NCI-H2029 (cell line): ENCODE data around the gene KPNA1.

Source experiments
- DNase-seq: peaks from one replicate; lab custom pipeline; 2025; lab: John Stamatoyannopoulos, UW

The KPNA1 gene

GRCh38 chr3:122415104-122415744 is 99.5 kb downstream of the KPNA1 start:
- DNase-seq, result no peak

- no peak for DNase-seq
Measured at GRCh38 chr3:122414391-122414790, 100.3 kb downstream of the KPNA1 start.

DNA sequence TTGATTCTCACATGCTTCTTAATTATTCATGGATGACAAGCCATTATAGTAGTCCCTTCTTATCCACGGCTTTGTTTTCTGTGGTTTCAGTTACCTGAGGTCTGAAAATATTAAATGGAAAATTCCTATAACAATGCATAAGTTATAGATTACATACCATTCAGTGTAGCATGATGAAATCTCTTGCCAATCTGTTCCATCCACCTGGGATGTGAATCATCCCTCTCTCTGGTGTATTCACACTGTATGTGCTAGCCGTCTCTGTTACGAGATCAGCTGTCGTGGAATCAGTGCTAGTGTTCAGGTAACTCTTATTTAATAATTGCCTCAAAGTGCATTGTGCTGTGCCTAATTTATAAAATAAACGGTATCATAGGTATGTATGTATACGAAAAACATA is 104.1 kb downstream of the KPNA1 start:
- no peak for DNase-seq

DNA sequence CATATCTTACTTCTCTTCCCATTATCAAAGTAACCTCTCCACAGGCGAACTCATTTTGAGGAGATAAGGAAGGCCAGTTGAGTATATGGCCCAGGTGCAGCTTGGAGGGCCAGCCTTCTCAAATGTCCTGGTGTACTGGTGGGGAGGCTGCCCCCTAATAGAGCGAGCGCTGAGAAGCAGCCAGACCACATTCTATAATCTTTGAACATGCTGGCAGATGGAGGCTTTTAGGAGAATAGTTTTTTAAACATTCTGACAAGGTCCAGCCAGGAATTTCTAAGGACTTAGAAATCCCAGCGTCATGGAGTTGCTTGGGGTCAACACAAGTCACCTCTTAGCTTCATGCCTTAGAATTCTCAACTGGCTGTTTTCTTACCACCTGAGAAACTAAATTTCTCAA is 104.6 kb downstream of the KPNA1 start:
- DNase-seq, result no peak

- no peak for DNase-seq
Measured at GRCh38 chr3:122409446-122409845, 105.3 kb downstream of the KPNA1 start.

- no peak for DNase-seq
Measured at GRCh38 chr3:122407946-122408345, 106.8 kb downstream of the KPNA1 start.

- DNase-seq, result no peak
Measured at GRCh38 chr3:122406198-122406597, 108.5 kb downstream of the KPNA1 start.

GRCh38 chr3:122405015-122405414 is 109.7 kb downstream of the KPNA1 start:
- no peak for DNase-seq

- no peak for DNase-seq
Measured at GRCh38 chr3:122403489-122403888, 111.2 kb downstream of the KPNA1 start.

DNA sequence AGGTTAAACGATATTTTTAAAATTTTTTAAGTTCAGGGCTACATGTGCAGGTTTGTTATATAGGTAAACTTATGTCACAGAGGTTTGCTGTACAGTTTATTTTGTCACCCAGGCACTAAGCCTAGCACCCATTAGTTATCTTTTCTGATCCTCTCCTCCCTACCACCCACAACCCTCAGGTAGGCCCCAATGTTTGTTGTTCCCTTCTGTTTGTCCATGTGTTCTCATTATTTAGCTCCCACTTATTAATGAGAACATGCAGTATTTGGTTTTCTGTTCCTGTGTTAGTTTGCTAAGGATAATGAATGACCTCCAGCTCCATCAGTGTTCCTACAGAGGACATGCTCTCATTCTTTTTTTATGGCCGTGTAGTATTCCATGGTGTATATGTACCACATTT is 115.8 kb downstream of the KPNA1 start:
- no peak for DNase-seq

DNA sequence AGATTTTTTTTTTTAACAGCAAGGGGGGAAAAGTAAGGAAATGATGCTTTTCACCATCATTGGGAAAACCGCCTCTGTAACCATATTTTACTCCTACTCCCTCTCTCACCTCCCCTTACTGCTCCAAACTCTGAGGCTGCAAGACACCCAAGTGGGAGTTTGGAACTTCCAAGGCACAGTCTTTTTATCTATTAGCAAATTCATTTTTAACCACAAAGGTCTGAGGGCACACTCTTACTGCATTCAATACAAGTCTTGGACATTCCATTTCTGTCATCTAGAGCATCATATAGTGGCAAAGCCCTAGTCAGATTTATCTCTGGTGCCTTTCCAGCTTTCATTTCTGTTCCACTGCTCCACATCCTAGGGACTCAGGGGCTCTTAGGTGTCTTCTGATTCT is 117.5 kb downstream of the KPNA1 start:
- DNase-seq, result no peak

DNA sequence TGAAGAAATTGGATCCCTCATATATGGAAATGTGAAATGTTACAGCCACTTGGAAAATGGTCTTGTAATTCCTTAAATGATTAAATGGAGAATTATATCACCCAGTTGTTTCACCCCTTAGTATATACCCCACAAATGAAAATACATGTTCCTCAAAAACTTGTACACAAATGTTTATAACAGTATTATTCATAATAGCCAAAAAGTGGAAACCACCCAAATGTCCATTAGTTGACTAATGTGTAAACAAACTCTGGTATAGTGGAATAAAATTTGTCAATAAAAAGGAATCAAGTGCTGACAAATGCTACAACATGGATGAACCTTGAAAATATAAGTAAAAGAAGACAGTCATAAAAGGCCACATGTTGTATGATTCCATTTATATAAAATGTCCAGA is 118.2 kb downstream of the KPNA1 start:
- no peak for DNase-seq

GRCh38 chr3:122395582-122395981 is 119.2 kb downstream of the KPNA1 start:
- DNase-seq, result no peak

GRCh38 chr3:122394173-122394572 is 120.6 kb downstream of the KPNA1 start:
- no peak for DNase-seq

DNA sequence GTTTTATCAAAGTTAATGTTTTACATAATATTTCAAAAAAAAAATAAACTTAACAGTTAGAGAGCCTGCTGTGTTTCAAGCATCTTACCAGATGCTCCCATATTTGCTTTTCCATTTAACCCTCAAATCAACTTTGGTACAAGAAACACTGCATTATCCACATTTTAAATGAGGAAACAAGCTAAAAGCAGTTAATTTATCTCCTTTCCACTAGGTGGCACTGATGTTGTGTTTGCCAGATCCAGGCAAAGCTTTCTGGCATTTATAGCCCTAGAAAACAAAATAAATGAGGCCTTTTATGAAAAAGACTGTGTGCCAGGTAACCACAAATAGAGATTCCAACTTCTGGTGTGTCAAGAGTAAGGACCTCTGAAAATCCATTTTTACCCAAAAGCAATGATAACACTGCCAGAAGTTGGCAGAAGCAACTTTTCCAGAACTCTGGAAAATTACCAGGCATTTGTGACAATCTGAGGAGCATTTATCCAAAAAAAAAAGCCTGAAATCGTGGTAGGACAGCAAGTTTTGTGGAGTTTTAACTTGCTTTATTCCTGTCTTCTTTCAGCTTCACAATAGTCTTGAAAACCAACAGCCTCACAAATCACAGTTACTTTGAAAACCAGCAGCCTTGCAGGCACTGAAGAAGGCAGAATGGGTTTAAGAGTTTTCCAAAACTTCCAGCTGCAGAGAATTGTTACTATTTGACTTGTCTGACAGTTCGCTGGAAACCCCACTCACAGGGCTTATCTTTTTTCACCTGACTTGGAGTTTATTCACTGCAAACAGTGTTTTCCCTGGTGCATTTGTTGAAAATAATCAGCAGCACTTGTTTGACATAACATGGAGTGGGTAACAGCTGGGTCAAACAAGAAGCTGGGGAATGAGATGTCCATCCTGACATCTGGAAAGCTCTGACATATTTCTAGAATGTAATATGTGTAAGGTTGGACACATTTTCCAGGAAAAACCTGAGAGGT is 121.6 kb downstream of the KPNA1 start:
- peak; percentile 33 for DNase-seq

DNA sequence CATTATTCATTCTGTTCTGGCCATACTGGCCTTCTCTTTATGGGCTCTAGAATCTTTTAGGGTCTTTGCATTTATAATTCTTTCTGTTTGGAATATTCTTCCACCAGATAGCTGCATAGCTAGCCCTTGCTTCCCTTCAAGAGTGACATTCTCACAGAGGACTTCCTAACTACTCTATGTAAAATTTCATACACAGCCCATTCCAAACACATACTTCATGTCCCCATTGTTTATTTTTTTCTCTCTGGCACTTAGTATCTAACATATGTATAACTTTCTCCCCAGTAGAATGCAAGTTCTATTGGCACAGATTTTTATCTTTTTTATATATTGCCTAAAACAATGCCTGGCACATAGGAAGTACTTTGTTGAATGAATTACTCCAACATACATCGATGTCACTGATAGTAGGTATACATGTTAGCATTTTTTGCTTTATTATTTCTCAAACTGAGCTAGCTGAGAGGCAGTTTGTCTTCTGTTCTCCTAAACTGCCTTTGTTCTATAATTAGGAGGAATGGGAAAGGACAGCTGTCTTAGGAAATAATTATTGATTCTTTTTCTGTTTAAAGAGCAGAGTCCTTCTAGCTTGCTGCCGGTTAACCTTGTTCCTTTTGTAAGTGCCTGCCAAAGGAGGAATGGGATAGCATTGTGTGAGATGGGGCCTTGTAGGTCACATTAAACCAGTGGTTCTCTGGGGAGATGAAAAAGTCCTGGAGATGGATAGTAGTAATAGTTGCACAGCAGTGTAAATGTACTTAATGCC is 122.9 kb downstream of the KPNA1 start:
- no peak for DNase-seq

- DNase-seq, result no peak
Measured at GRCh38 chr3:122390665-122391064, 124.1 kb downstream of the KPNA1 start.

GRCh38 chr3:122389892-122390291 is 124.8 kb downstream of the KPNA1 start:
- no peak for DNase-seq

GRCh38 chr3:122389197-122389596 is 125.5 kb downstream of the KPNA1 start:
- DNase-seq, result no peak

DNA sequence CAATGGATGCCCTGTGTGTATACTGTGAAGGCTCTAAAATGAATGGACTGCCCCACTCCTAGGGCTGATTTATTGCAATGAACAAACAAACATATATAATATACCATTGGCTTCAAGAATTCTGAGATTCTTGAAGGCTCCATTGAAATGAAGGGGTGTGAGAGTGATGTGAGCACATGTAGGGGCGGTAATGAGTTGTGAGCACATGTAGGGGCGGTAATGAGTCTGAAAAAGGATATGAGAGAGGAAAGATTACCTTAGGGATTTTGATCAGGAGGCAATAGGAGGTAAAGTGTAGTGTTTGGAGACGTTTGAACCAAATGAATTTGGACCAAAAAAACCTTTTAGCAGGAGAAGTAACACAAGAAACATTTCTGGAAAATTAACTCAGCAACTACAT is 127.0 kb downstream of the KPNA1 start:
- no peak for DNase-seq

- peak; percentile 93 for DNase-seq
Measured at GRCh38 chr3:122383771-122384697, 130.7 kb downstream of the KPNA1 start, which contains the start of gene FAM162A. Gene FAM162A (plus strand): TSS chr3:122384182. CDS start chr3:122384266, 84 bp downstream.
